ENCODE data around the gene RB1.
A peak's percentile ranks its signal among the peaks of the same experiment; 100 is the strongest.
"Not testable (repeated sequence)": the region's sequence is repeated elsewhere in the genome, so short reads cannot be mapped to it uniquely, and the experiment has no call there.

RB1 gene

DNA sequence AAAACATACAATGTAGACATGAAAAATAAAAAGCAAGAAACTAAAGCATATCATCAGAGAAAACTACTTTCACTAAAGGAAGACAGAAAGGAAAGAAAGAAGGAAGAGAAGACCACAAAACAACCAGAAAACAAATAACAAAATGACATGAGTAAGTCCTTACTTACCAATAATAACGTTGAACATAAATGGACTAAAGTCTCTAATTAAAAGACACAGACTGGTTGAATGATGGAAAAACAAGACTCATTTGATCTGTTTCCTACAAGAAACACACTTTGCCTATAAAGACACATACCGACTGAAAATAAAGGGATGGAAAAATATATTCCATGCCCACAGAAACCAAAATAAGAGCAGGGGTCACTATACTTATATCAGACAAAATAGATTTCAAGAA, 46.0 kb downstream of the RB1 start:
- no peak for DNase-seq (ENCODE audit: low read depth)

DNA sequence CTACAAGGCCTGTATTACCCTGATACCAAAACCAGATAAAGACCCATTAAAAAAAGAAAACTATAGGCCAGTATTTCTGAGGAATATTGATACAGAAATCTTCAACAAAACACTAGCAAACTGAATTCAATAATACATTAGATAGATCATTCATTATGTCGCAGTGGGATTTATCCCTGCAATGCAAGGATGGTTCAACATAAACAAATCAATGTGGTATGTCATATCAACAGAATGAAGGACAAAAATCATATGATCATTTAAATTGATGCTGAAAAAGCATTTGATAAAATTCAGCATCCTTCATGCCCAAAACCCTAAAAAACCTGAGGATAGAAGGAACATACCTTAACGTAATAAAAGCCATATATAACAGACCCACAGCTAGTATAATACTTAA, 50.0 kb downstream of the RB1 start:
- DNase-seq (ENCODE audit: low read depth): no peak

GRCh38 chr13:48355524-48355923, 52.0 kb downstream of the RB1 start:
- DNase-seq (ENCODE audit: low read depth): not testable (repeated sequence)

GRCh38 chr13:48356750-48357149, 53.2 kb downstream of the RB1 start:
- no peak for DNase-seq (ENCODE audit: low read depth)

DNA sequence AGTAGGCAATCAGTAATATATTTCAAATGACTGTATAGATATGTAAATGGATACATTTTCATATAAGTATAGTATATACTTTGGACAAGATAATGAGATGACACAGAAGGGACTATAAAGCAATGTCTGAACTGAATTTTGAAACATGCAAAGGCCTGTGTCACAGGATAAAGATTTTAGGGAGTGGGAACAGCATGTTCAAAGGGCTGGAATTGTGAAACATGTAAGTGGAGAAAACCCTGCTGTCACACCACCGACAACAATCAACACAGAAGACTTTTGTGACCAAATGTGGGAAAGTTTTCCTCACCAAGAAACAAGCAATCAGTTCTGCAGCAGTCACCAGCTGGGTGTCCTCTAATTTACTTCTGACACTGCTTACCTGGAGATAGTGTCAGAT, 66.4 kb downstream of the RB1 start:
- DNase-seq (ENCODE audit: low read depth): no peak

DNA sequence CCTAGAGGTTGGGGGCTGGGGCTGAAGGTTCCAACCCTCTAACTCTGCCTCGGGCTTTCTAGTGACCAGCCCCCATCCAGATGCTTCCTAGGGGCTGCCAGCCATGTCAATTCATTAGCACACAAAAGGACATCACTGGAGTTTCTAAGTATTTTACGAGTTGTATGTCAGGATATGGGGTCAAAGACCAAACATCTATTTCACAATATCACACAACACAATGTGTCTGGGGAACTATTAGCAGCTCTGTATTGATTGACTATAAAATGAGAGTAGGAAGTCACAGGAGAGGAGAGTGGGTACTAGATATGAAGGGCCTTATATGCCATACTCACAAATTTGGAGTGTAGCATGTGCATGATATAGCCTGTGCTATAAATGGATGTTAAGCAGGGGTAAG, 67.3 kb downstream of the RB1 start:
- no peak for DNase-seq (ENCODE audit: low read depth)

DNA sequence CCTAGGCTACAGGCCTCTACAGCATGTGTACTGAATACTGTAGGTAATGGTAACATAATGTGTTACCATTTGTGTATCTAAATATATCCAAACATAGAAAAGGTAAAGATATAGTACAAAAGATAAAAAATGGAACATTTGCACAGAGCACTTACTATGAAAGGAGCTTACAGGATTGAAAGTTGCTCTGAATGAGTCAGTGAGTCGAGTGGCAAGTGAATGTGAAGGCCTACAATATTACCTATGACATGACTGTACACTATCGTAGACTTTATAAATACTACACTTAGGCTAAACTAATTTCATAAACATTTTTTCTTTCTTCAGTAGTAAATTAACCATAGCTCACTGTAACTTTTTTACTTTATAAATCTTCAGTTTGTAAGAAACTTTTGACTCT, 74.3 kb downstream of the RB1 start:
- DNase-seq (ENCODE audit: low read depth): no peak

- no peak for DNase-seq (ENCODE audit: low read depth)
These were observed 77.0 kb downstream of the RB1 start for GRCh38 chr13:48380581-48380980.

DNA sequence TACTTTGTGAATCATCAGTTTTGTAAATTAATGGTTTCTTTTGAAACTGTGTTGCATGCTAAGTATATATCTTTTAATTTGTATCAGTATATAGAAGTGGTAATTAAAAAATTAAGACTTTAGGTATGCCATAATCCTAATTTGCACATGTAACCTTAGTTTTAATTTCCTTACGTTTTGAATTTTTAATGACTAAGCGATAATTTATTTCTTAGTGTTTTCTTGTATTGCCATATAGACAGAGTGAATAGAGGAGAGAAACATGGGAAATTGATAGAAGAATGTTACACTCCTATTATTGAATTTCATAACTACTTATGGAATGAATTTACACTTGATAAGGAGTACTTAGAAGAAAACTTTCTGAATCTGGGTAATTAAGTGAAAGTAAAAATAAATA, 79.8 kb downstream of the RB1 start:
- no peak for DNase-seq (ENCODE audit: low read depth)

DNA sequence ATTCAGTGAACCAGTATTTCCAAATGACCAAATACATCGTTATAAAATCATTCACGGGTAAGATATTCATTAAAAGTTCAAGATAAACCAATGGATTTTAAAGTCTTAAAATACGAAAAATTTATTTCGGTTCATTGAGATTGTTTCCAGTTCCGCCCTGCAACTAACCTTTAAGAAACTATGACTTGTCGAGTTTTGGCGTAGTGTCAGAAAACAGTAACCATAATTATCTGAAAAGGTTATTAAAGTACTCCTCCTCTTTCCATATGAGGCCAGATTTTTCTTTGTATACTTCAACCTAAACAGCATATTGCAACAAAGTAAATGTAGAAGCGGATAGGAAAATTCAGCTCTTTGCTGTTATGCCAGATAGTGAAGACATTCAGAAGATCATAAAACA, 83.3 kb downstream of the RB1 start:
- DNase-seq (ENCODE audit: low read depth): no peak

- DNase-seq (ENCODE audit: low read depth): no peak
These were observed 87.7 kb downstream of the RB1 start for GRCh38 chr13:48391257-48391656.

DNA sequence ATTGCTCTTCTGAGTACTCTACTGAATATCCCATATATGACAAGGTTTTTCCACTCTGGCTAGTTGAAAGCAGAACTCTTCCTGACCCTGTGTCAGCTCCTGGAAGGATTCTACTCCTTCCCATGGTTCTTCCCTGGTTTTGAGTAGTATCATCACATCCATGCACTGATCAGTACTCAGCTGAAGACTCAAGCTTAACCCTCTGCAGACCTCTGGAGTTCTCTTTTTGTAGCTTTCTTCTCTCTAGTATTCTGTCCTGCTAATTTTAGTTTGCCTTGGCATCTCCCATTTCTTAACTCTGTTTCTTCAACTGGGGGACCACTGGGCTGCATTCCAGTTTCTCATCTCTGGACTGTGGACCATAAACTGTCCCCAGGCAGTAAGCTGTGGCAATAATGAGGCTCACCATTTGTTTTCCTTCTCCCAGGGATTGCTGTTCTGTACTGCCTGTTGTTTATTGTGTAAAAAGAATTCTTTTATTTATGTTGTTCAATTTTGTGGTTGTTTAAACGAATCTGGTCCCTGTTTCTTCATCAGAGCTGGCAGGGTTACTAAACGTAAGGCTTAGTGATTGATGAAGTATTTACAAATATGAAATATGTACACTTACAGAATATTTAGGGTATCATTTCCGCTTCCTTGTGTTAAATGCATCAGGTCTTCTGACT, 89.6 kb downstream of the RB1 start:
- no peak for DNase-seq (ENCODE audit: low read depth)

DNA sequence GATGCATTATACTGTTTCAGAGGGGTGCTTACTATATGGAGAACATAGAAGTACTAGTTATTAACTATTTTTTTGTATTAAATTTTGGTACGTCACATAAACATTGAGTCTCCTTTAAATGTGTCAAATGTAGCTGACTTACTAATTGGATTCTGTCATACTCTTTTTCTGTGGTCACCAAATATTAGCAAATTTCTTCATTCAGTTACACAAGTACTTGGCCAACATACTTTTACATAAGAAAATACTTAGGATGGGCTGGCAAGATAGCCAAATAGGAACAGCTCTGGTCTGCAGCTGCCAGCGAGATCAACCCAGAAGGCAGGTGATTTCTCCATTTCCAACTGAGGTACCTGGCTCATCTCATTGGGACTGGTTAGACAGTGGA, 90.1 kb downstream of the RB1 start:
- DNase-seq (ENCODE audit: low read depth): no peak

DNA sequence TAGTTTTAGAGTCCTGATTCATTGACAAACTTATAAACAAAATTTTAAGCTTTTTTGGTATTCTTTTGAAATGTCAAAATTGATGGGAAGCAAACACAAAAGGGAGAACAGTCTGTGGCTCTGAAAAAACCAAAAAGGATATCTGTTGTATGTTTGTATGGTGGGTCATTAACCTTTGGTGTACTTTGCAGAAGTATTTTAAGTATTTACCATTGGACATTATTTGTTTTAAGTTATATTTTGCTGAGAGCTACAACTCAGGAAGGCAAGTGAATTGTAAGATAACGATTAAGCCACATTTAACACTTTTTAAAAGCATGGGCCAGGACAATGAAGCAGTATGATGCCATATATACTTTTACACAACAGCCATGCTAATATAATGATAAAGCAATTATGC, 94.2 kb downstream of the RB1 start:
- DNase-seq (ENCODE audit: low read depth): no peak

- DNase-seq (ENCODE audit: low read depth): peak; percentile 39
These were observed 95.0 kb downstream of the RB1 start for GRCh38 chr13:48398450-48399095.

DNA sequence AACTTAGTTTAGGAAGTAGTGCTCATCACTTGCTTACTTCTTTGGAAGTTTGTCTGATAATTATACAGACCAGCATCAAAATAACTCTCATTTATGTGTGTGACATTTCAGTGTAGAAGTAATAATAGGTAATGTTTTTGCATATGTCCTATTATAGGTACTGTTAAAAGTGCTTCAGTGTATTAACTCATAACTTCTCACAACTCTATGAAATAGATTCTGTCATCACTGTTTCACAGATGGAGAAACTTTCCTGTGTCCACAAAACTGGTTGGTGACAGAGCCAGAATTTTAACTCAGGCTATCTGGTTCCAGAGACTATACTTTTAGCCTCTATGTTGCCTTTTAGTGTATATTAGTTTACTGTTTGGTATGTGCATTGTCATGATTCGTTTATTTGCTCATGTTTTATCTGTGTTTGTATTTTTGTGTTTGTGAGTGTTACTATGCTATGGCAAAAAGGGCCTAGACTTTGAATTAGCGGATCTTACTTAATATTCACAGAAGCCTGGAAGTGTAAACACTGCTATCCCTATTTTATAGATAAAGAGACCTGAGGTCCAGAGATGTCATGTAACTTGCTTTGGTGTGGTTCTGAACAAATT, 96.6 kb downstream of the RB1 start:
- no peak for DNase-seq (ENCODE audit: low read depth)

DNA sequence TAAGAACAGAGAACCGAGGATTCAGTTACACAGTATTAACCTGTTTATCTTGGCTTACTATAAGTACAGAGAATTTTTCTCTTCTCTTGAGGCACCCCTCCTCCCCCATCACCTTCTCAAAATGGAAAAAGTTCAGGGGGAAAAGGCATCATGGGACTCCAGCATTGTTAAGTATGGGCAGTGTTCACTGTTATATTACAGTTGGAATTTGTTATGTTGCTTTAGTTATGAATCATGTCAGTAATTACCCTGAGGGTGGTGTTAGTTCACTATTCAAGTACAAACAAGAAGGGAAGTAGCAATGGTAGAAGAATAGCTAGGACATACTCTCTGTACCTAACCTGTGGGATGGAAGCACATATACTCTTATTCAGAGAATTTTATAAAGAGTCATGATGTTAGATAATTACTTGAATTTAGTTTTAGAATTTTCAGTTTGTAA, 97.3 kb downstream of the RB1 start:
- peak; percentile 80 for DNase-seq (ENCODE audit: low read depth)

GRCh38 chr13:48401480-48401879, 97.9 kb downstream of the RB1 start:
- DNase-seq (ENCODE audit: low read depth): no peak

DNA sequence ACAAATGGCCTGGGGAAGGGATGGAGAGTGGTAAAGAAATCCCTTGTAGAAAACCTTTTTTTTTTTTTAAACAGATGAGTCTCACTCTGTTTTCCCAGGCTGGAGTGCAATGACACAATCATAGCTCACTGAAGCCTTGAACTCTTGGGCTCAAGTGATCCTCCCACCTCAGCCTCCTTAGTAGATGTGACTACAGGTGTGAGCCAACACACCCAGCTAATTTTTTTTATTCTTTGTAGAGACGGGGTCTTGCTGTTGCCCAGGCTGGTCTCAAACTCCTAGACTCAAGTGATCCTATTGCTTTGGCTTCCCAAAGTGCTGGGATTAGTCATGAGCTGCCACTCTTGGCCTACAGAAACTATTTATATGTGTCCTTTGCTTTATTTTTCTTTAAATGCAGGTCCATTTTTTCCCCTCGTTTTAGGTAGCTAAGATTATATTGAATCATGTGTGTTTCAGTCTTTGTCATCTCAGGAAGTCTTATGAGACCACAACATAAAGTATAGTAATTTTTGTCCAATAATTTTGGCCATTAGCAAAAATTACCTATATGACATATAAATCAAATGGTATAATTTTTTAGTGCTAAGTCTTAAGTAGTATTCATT, 98.9 kb downstream of the RB1 start:
- DNase-seq (ENCODE audit: low read depth): no peak

DNA sequence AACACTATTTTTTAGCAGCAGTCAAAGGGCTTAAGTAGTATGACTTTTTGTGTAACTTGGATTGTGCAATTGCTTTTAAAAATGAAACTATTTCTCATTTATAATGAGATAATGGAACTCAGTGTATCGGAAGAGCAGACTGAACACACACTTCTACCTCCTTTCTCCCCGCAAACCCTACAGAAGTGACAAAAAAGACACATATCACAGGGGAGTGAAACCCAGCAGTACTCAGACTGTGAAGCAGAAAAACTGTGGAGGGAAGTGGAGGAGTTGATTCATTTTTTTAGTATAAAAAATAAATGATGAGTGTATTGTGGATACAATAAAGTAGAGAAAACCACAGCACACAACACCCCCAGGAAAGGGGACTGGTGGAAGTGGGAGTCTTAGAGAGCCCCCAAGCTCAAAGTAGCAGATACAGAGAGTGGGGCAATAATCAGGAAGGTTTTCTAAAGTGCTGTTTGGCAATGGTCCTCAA, 99.6 kb downstream of the RB1 start:
- DNase-seq (ENCODE audit: low read depth): peak; percentile 65

GRCh38 chr13:48403913-48404312, 100.4 kb downstream of the RB1 start:
- DNase-seq (ENCODE audit: low read depth): no peak

GRCh38 chr13:48404952-48405351, 101.4 kb downstream of the RB1 start:
- DNase-seq (ENCODE audit: low read depth): no peak

DNA sequence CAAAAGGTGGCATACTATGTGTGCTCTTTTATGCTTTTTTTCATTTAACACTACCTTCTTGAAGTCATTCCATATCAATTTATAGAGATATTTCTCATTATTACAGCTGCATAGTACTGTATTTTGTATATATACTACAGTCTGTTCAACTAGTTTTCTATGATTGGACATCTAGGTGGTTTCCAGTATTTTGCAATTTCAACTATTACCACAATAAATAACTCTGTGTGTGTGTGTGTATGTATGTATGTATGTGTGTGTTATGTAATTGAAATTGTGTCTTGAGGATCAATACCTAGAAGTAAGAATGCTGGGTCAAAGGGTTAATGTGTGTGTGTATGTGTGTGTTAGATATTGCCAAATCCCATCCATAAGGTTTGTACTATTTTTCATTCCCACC, 102.3 kb downstream of the RB1 start:
- peak; percentile 40 for DNase-seq (ENCODE audit: low read depth)
